IMR-90 (cell line): ENCODE measurements around the gene CDX1. TPM values are rescaled to one million over a fixed set of nuclear protein-coding genes. Genes with fewer than 3 reads are reported as not detected.

Source experiments
- ATAC-seq: fragments of 200-7000 bp; cut with Tn5 transposase; 2 replicates; pipeline ENCODE4 v1.9.1; 2020; ENCODE audit warnings: low read depth, mild to moderate bottlenecking, moderate library complexity
- BruUV-seq: library from RNA; stranded (reverse); fragments of 400-500 nt; replicated peaks from 2 replicates; lab custom pipeline; 2021; lab: Mats Ljungman, UMichigan
- CTCF ChIA-PET: fragments of 300-600 bp; formaldehyde crosslinking; extraction: SDS; loops from one replicate; lab custom pipeline; 2021; ENCODE audit warnings: antibody characterized with exemption; lab: Yijun Ruan, JAX
- POLR2A ChIA-PET: fragments of 300-600 bp; sonication (Branson Sonifier 250); formaldehyde crosslinking; loops from one replicate; lab custom pipeline; 2022; ENCODE audit warnings: antibody characterized with exemption; ENCODE audit not compliant: unreplicated experiment; lab: Charles Lee
- DNase-seq: peaks from one replicate; pipeline ENCODE4 v3.0.0; 2013
- H2AFZ ChIP-seq: replicated peaks from 2 replicates; pipeline ENCODE3; 2013; ENCODE audit warnings: low read length, mild to moderate bottlenecking; ENCODE audit not compliant: poor library complexity
- H2AK5ac ChIP-seq: 2 replicates; pipeline ENCODE4 v1.6.1; 2013; ENCODE audit warnings: low read depth, low read length, inconsistent platforms
- H2AK9ac ChIP-seq: replicated peaks from 2 replicates; pipeline ENCODE3; 2013; ENCODE audit warnings: mild to moderate bottlenecking, low read depth, low read length, moderate library complexity; ENCODE audit not compliant: poor library complexity
- H2BK120ac ChIP-seq: 2 replicates; pipeline ENCODE4 v1.6.1; 2013; ENCODE audit warnings: low read depth, low read length, inconsistent platforms
- H2BK15ac ChIP-seq: 3 replicates; pipeline ENCODE4 v1.6.1; 2013; ENCODE audit warnings: low read depth, low read length, inconsistent platforms
- H2BK20ac ChIP-seq: 2 replicates; pipeline ENCODE4 v1.6.1; 2013; ENCODE audit warnings: low read depth, mild to moderate bottlenecking, inconsistent platforms, low read length, moderate library complexity
- H2BK5ac ChIP-seq: 2 replicates; pipeline ENCODE4 v1.6.1; 2013; ENCODE audit warnings: mild to moderate bottlenecking, low read depth, low read length, inconsistent platforms; ENCODE audit not compliant: poor library complexity, severe bottlenecking
- H3K14ac ChIP-seq: replicated peaks from 2 replicates; pipeline ENCODE4 v1.6.1; 2013; ENCODE audit warnings: low read depth, low read length, inconsistent platforms
- H3K18ac ChIP-seq: 2 replicates; pipeline ENCODE4 v1.6.1; 2013; ENCODE audit warnings: low read depth, low read length, control low read depth
- H3K23ac ChIP-seq: 2 replicates; pipeline ENCODE4 v1.6.1; 2013; ENCODE audit warnings: low read depth, low read length, inconsistent platforms
- H3K27ac ChIP-seq: 2 replicates; pipeline ENCODE4 v1.5.1; 2013; ENCODE audit warnings: mild to moderate bottlenecking, control low read depth, low read length; ENCODE audit not compliant: insufficient read depth
- H3K27me3 ChIP-seq: 2 replicates; pipeline ENCODE4 v1.6.1; 2013; ENCODE audit warnings: low read length; ENCODE audit not compliant: control insufficient read depth, insufficient read depth
- H3K36me3 ChIP-seq: 2 replicates; pipeline ENCODE4 v1.6.1; 2013; ENCODE audit warnings: low read length, mixed read lengths; ENCODE audit not compliant: control insufficient read depth, insufficient read depth
- H3K4ac ChIP-seq: 2 replicates; pipeline ENCODE4 v1.6.1; 2013; ENCODE audit warnings: low read depth, low read length, inconsistent platforms
- H3K4me1 ChIP-seq: 2 replicates; pipeline ENCODE4 v1.6.1; 2013; ENCODE audit warnings: low read length, mixed read lengths; ENCODE audit not compliant: control insufficient read depth, insufficient read depth
- H3K4me2 ChIP-seq: 2 replicates; pipeline ENCODE4 v1.6.1; 2013; ENCODE audit warnings: low read depth, mild to moderate bottlenecking, control low read depth, low read length, moderate library complexity
- H3K4me3 ChIP-seq: 2 replicates; pipeline ENCODE4 v1.5.1; 2013; ENCODE audit warnings: low read depth, mild to moderate bottlenecking, control low read depth, low read length, moderate library complexity; ENCODE audit not compliant: insufficient read depth
- H3K56ac ChIP-seq: 2 replicates; pipeline ENCODE4 v1.6.1; 2013; ENCODE audit warnings: low read length, inconsistent platforms; ENCODE audit not compliant: insufficient read depth; ENCODE audit errors: extremely low read depth
- H3K79me1 ChIP-seq, 2 experiments: 2 replicates each; pipeline ENCODE4 v1.6.1; 2013; ENCODE audit warnings: low read length in 2 of 2, inconsistent platforms in 1 of 2, low read depth in 1 of 2
- H3K9ac ChIP-seq: 2 replicates; pipeline ENCODE4 v1.6.1; 2013; ENCODE audit warnings: low read depth, low read length, control low read depth
- H3K9me1 ChIP-seq: 2 replicates; pipeline ENCODE4 v1.6.1; 2013; ENCODE audit warnings: low read length, inconsistent platforms; ENCODE audit not compliant: insufficient read depth
- H3K9me3 ChIP-seq: 2 replicates; pipeline ENCODE4 v1.6.1; 2013; ENCODE audit warnings: low read length; ENCODE audit not compliant: control insufficient read depth, insufficient read depth
- H4K20me1 ChIP-seq: 2 replicates; pipeline ENCODE4 v1.6.1; 2013; ENCODE audit warnings: low read length, inconsistent platforms; ENCODE audit not compliant: insufficient read depth
- H4K5ac ChIP-seq: 2 replicates; pipeline ENCODE4 v1.6.1; 2013; ENCODE audit warnings: mild to moderate bottlenecking, low read depth, low read length, control low read depth
- H4K8ac ChIP-seq, 2 experiments: 2 replicates each; pipeline ENCODE4 v1.6.1; 2013; ENCODE audit warnings: low read depth in 2 of 2, low read length in 2 of 2, control low read depth in 1 of 2, inconsistent platforms in 1 of 2
- H4K91ac ChIP-seq: 2 replicates; pipeline ENCODE4 v1.6.1; 2013; ENCODE audit warnings: low read depth, low read length, inconsistent platforms; ENCODE audit not compliant: insufficient read depth
- BHLHE40 ChIP-seq: fragments of 150-350 bp; IDR thresholded peaks from 2 replicates; pipeline ENCODE4 v1.6.1; 2016; ENCODE audit warnings: mild to moderate bottlenecking, low read depth, low read length
- CEBPB ChIP-seq: IDR thresholded peaks from 2 replicates; pipeline ENCODE4 v1.6.1; 2012; ENCODE audit warnings: low read depth, low read length, improper control_type of control experiment
- CHD1 ChIP-seq: IDR thresholded peaks from 2 replicates; pipeline ENCODE4 v1.6.1; 2012; ENCODE audit warnings: low read depth, low read length, improper control_type of control experiment
- CTCF ChIP-seq: conservative IDR thresholded peaks from 2 replicates; pipeline ENCODE4 v1.5.1; 2012; ENCODE audit warnings: mild to moderate bottlenecking, low read depth, low read length, improper control_type of control experiment
- ELK1 ChIP-seq: fragments of 150-350 bp; IDR thresholded peaks from 2 replicates; pipeline ENCODE4 v1.6.1; 2016; ENCODE audit warnings: low read depth, mild to moderate bottlenecking, low read length, moderate library complexity, borderline replicate concordance
- MAFK ChIP-seq: IDR thresholded peaks from 2 replicates; pipeline ENCODE4 v1.6.1; 2012; ENCODE audit warnings: low read depth, low read length, improper control_type of control experiment
- MAZ ChIP-seq: IDR thresholded peaks from 2 replicates; pipeline ENCODE4 v1.6.1; 2012; ENCODE audit warnings: low read depth, mild to moderate bottlenecking, low read length, improper control_type of control experiment, moderate library complexity, borderline replicate concordance
- NFE2L2 ChIP-seq: fragments of 150-350 bp; IDR thresholded peaks from 2 replicates; pipeline ENCODE4 v1.6.1; 2016; ENCODE audit warnings: low read depth, mild to moderate bottlenecking, low read length
- POLR2A ChIP-seq: IDR thresholded peaks from 2 replicates; pipeline ENCODE4 v1.6.1; 2012; ENCODE audit warnings: mild to moderate bottlenecking, low read depth, low read length
- RCOR1 ChIP-seq: IDR thresholded peaks from 2 replicates; pipeline ENCODE4 v1.6.1; 2012; ENCODE audit warnings: mild to moderate bottlenecking, low read length, improper control_type of control experiment; ENCODE audit not compliant: insufficient replicate concordance
- RFX5 ChIP-seq: IDR thresholded peaks from 2 replicates; pipeline ENCODE4 v1.8.0; 2012; ENCODE audit warnings: low read depth, mild to moderate bottlenecking, low read length, moderate library complexity
- SMC3 ChIP-seq: fragments of 150-350 bp; IDR thresholded peaks from 2 replicates; pipeline ENCODE4 v1.6.1; 2016; ENCODE audit warnings: low read depth, mild to moderate bottlenecking, antibody characterized with exemption, low read length, moderate library complexity
- USF2 ChIP-seq: fragments of 150-350 bp; IDR thresholded peaks from 2 replicates; pipeline ENCODE4 v1.6.1; 2017; ENCODE audit warnings: mild to moderate bottlenecking, antibody characterized with exemption, low read length, low read depth
- WGBS, 2 experiments: methylation state at CpG; one replicate each; pipeline versions ENCODE4 v1.1.5 to v1.1.7; 2013; ENCODE audit warnings: missing lambda C conversion rate in 2 of 2; ENCODE audit not compliant: insufficient read length in 1 of 2; ENCODE audit errors: extremely low coverage in 2 of 2; 5-methylcytosine and 5-hydroxymethylcytosine counted together
- dilution Hi-C: fragments of 300-500 bp; cut with HindIII; formaldehyde crosslinking; loops from one replicate; pipeline ENCODE4 v1.14.3; 2018; ENCODE audit warnings: low sequenced_read_pairs; ENCODE audit not compliant: unreplicated experiment
- in situ Hi-C: fragments of 300-500 bp; cut with MboI; formaldehyde crosslinking; loops from 3 replicates; pipeline ENCODE4 v1.14.3; 2019; ENCODE audit warnings: low sequenced_read_pairs, inconsistent platforms, mixed read lengths
- intact Hi-C: fragments of 100-400 bp; cut with micrococcal nuclease; formaldehyde crosslinking; loops from 2 replicates; pipeline ENCODE4 v1.10.0; 2022
- polyA plus RNA-seq, 3 experiments: library from polyadenylated mRNA; depleted of rRNA; stranded (reverse); fragments of >200 nt; gene quantifications; 2 replicates each; pipeline ENCODE4 v1.2.3, GENCODE V29; 2012; ENCODE audit warnings: low replicate concordance in 1 of 3
- total RNA-seq: library from RNA; depleted of rRNA; stranded (reverse); fragments of >200 nt; gene quantifications from 2 replicates; pipeline ENCODE4 v1.2.3, GENCODE V29; 2012

Gene CDX1
- total and polyA plus RNA-seq, 2 of the 4 experiments (the other 2 are of a cell fraction), result 0.18 to 0.24 TPM

GRCh38 chr5:150161242-150162141, 5.1 kb upstream of the CDX1 start:
- Histone ChIP-seq H3K27me3 (no peaks in the 10 kb centered on the region), H2AFZ (peak overlapping the region; percentile 79), H4K8ac (peak overlapping the region; percentile 68 to 81; a peak in 3 of 4 replicates), H3K9ac (no peak overlapping the region), H3K9me1 (peaks cover 31% of the 10 kb centered on the region), H3K9me3 (no peaks in the 10 kb centered on the region), H2BK20ac (peak overlapping the region; percentile 87), H3K36me3 (no peaks in the 10 kb centered on the region), H2BK120ac (peak overlapping the region; percentile 94), H2BK15ac (peak overlapping the region; percentile 41; the same call in 2 of the 3 replicates), H2AK5ac (peak overlapping the region; percentile 83), H2BK5ac (peak overlapping the region; percentile 14), H3K27ac (no peak overlapping the region), H3K14ac (0 out of 2 replicates have a peak overlapping the region, but pooled peaks have one; percentile 27), H3K4me1 (peaks cover 26% of the 10 kb centered on the region), H3K4me2 (no peak overlapping the region), H2AK9ac (peak overlapping the region; percentile 79), H3K4me3 (no peak overlapping the region), H3K79me1 (peaks cover 0 to 33% of the 10 kb centered on the region in 2 experiments; a peak in 2 of 4 replicates), H4K5ac (peak overlapping the region; percentile 6; the same call in 1 of the 2 replicates), H3K4ac (peak overlapping the region; percentile 97), H4K91ac (peak overlapping the region; percentile 77), H3K18ac (no peak overlapping the region), H3K23ac (0 out of 2 replicates have a peak overlapping the region, but pooled peaks have one; percentile 15), H3K56ac (no peak overlapping the region), H4K20me1 (no peaks in the 10 kb centered on the region)
- no TSS peak for BruUV-seq
- dilution Hi-C loops, result no loop called here
- ATAC-seq (peak; percentile 91), DNase-seq (peak; percentile 65)
- in situ Hi-C loops, result no loop called here
- intact Hi-C loops, result loop anchor here (1.0 to 2.0 kb wide), 3 partner anchors 57 to 275 kb away; no protein-coding TSS in a partner anchor
- ChIA-PET CTCF (interaction anchor here (0.5 to 1.2 kb wide), 3 partner anchors 16 to 249 kb away, joined by 3 to 4 read pairs (median 3); no protein-coding TSS in a partner anchor), POLR2A (no interaction called here)
- 58% methylated on average over 5 of the region's 14 CpGs; no CpG with 5 or more reads in 1 of the 2 experiments for WGBS, 2 experiments
- TF ChIP-seq ELK1, result no peak
- TF ChIP-seq RCOR1, result no peak
- TF ChIP-seq NFE2L2, result no peak
- peak; percentile 94 for TF ChIP-seq SMC3
- TF ChIP-seq USF2, result no peak
- no peak for TF ChIP-seq RFX5
- peak; percentile 94 for TF ChIP-seq CTCF
- no peak for TF ChIP-seq MAFK
- peak; percentile 8; the same call in 1 of the 2 replicates for TF ChIP-seq POLR2A
- no peak for TF ChIP-seq CHD1
- peak; percentile 83 for TF ChIP-seq MAZ
- no peak for TF ChIP-seq BHLHE40
- TF ChIP-seq CEBPB, result no peak
